Endothelial cell of umbilical vein (primary cell): ENCODE data around the gene PGAP6. TPM values are rescaled to one million over a fixed set of nuclear protein-coding genes. Genes with fewer than 3 reads are reported as not detected.
"Not testable (repeated sequence)": the region's sequence is repeated elsewhere in the genome, so short reads cannot be mapped to it uniquely, and the experiment has no call there.

Experiments
- BruUV-seq: library from RNA; stranded (reverse); fragments of 400-500 nt; replicated peaks from 2 replicates; lab custom pipeline; 2021; lab: Mats Ljungman, UMichigan
- CTCF ChIA-PET: fragments of 300-600, 350-600 bp; sonication (Branson Sonifier 250); formaldehyde crosslinking; loops from one replicate; lab custom pipeline; 2021; ENCODE audit warnings: antibody characterized with exemption, inconsistent platforms; lab: Charles Lee
- POLR2A ChIA-PET: fragments of 300-600, 350-600 bp; sonication (Branson Sonifier 250); formaldehyde crosslinking; loops from one replicate; lab custom pipeline; 2021; ENCODE audit warnings: antibody characterized with exemption, inconsistent platforms; lab: Charles Lee
- DNase-seq: peaks from one replicate; pipeline ENCODE4 v3.0.0-alpha.2; 2011; ENCODE audit warnings: low read depth, low spot score
- FAIRE-seq: peaks from 2 replicates; lab custom pipeline; 2011; peaks lifted over from hg19 to GRCh38; lab: Jason Lieb, UNC
- H2AFZ ChIP-seq: 2 replicates; pipeline ENCODE4 v1.6.0; 2012; ENCODE audit warnings: low read depth, low read length, control low read depth, inconsistent platforms
- H3K27ac ChIP-seq: 2 replicates; pipeline ENCODE4 v1.5.1; 2011; ENCODE audit warnings: low read depth, mild to moderate bottlenecking, control low read depth, low read length, moderate library complexity; ENCODE audit not compliant: insufficient read depth
- H3K27me3 ChIP-seq, 2 experiments: 2 replicates each; pipeline versions ENCODE4 v1.6.0 to v1.6.1; 2011; ENCODE audit warnings: low read length in 2 of 2, mixed read lengths in 1 of 2; ENCODE audit not compliant: control insufficient read depth in 2 of 2, insufficient read depth in 2 of 2
- H3K36me3 ChIP-seq, 2 experiments: 2 replicates in 1 of 2; 3 replicates in 1 of 2; pipeline ENCODE4 v1.5.1; 2011; ENCODE audit warnings: low read length in 2 of 2, mild to moderate bottlenecking in 1 of 2, moderate library complexity in 1 of 2; ENCODE audit not compliant: control insufficient read depth in 2 of 2, insufficient read depth in 2 of 2; ENCODE audit errors: extremely low read depth in 1 of 2
- H3K4me1 ChIP-seq: 3 replicates; pipeline ENCODE4 v1.5.1; 2011; ENCODE audit warnings: mild to moderate bottlenecking, low read length; ENCODE audit not compliant: control insufficient read depth, insufficient read depth; ENCODE audit errors: extremely low read depth
- H3K4me2 ChIP-seq: 2 replicates; pipeline ENCODE4 v1.6.1; 2011; ENCODE audit warnings: low read length, control low read depth, mixed read lengths; ENCODE audit not compliant: insufficient read depth
- H3K4me3 ChIP-seq, 3 experiments: fragments of 200-600 bp in 1 of 3; sonication (generic), shearing (Covaris generic) in 1 of 3; replicated peaks in 1 of 3; 2 replicates each; pipeline ENCODE4 v1.5.1; 2011 to 2016; ENCODE audit warnings: control low read depth in 3 of 3, low read length in 3 of 3, mild to moderate bottlenecking in 2 of 3, inconsistent platforms in 1 of 3, low read depth in 1 of 3, moderate library complexity in 1 of 3; ENCODE audit not compliant: insufficient read depth in 1 of 3
- H3K79me2 ChIP-seq: 2 replicates; pipeline ENCODE4 v1.6.0; 2012; ENCODE audit warnings: low read length, inconsistent platforms; ENCODE audit not compliant: control insufficient read depth, insufficient read depth
- H3K9ac ChIP-seq: replicated peaks from 2 replicates; pipeline ENCODE3; 2011; ENCODE audit warnings: low read length, control low read depth; ENCODE audit not compliant: insufficient read depth; ENCODE audit errors: extremely low read depth
- H3K9me1 ChIP-seq: replicated peaks from 3 replicates; pipeline ENCODE4 v1.6.0; 2011; ENCODE audit warnings: mild to moderate bottlenecking, low read length; ENCODE audit not compliant: control insufficient read depth, insufficient read depth; ENCODE audit errors: extremely low read depth
- H3K9me3 ChIP-seq: replicated peaks from 2 replicates; pipeline ENCODE4 v1.5.1; 2012; ENCODE audit warnings: low read length, inconsistent platforms; ENCODE audit not compliant: control insufficient read depth, insufficient read depth
- H4K20me1 ChIP-seq: replicated peaks from 2 replicates; pipeline ENCODE3; 2011; ENCODE audit warnings: mild to moderate bottlenecking, low read length; ENCODE audit not compliant: control insufficient read depth, insufficient read depth; ENCODE audit errors: extremely low read depth
- CTCF ChIP-seq, 2 donors: IDR thresholded peaks; 1 replicate in 1 of 2; 2 replicates in 1 of 2; pipeline ENCODE4 v1.5.1; 2011; ENCODE audit warnings: low read length in 2 of 2, mild to moderate bottlenecking in 2 of 2, moderate library complexity in 2 of 2, control low read depth in 1 of 2, inconsistent platforms in 1 of 2, low read depth in 1 of 2; ENCODE audit not compliant: insufficient read depth in 1 of 2; ENCODE audit errors: extremely low read depth in 1 of 2
- EZH2 ChIP-seq: IDR thresholded peaks from 2 replicates; pipeline ENCODE4 v1.6.1; 2012; ENCODE audit warnings: borderline replicate concordance, low read depth, mild to moderate bottlenecking, moderate library complexity, low read length, inconsistent platforms; ENCODE audit not compliant: severe bottlenecking
- FOS ChIP-seq: IDR thresholded peaks from 2 replicates; pipeline ENCODE4 v1.6.1; 2011; ENCODE audit warnings: mild to moderate bottlenecking, low read length, moderate library complexity, borderline replicate concordance; ENCODE audit not compliant: insufficient read depth
- GATA2 ChIP-seq: IDR thresholded peaks from 2 replicates; pipeline ENCODE4 v1.7.0; 2011; ENCODE audit warnings: low read depth, mild to moderate bottlenecking, moderate library complexity, mixed read lengths, low read length; ENCODE audit not compliant: insufficient read length, insufficient read depth
- JUN ChIP-seq: IDR thresholded peaks from 2 replicates; pipeline ENCODE4 v1.6.1; 2011; ENCODE audit warnings: borderline replicate concordance, low read depth; ENCODE audit not compliant: insufficient read length, insufficient read depth
- MAX ChIP-seq: IDR thresholded peaks from 2 replicates; pipeline ENCODE4 v1.6.1; 2011; ENCODE audit not compliant: insufficient read depth, insufficient read length
- MYC ChIP-seq: IDR thresholded peaks from one replicate; pipeline ENCODE4 v1.6.1; 2011; ENCODE audit warnings: mild to moderate bottlenecking, low read depth, low read length
- POLR2A ChIP-seq: IDR thresholded peaks from 2 replicates; pipeline ENCODE4 v1.6.1; 2012; ENCODE audit warnings: low read depth, mild to moderate bottlenecking, control low read depth, low read length
- POLR2AphosphoS5 ChIP-seq: IDR thresholded peaks from 2 replicates; pipeline ENCODE4 v1.6.1; 2012; ENCODE audit warnings: low read depth, mild to moderate bottlenecking, control low read depth, low read length, moderate library complexity; ENCODE audit not compliant: insufficient read depth
- dilution Hi-C: fragments of 300-500 bp; cut with MboI; formaldehyde crosslinking; loops from one replicate; pipeline ENCODE4 v1.15.0; 2019; ENCODE audit warnings: low sequenced_read_pairs; ENCODE audit not compliant: extremely low pct_ligation_motif_present
- intact Hi-C: fragments of 100-400 bp; cut with micrococcal nuclease; formaldehyde crosslinking; loops from one replicate; pipeline ENCODE4 v1.10.0; 2022
- polyA plus RNA-seq, 4 experiments: library from polyadenylated mRNA; depleted of rRNA in 3 of 4; stranded (reverse) in 3 of 4; unstranded in 1 of 4; fragments of >200 nt; gene quantifications; 2 replicates each; pipeline versions ENCODE4 v1.2.1 to v1.2.3, GENCODE V29; 2011 to 2012; ENCODE audit warnings: missing spikeins in 1 of 4
- total RNA-seq: library from RNA; stranded (reverse); gene quantifications from 2 replicates; pipeline ENCODE4 v1.2.3, GENCODE V29; 2021

Gene PGAP6
- total and polyA plus RNA-seq, 2 donors (not counting 3 experiments of a cell fraction or from before 2014, with no cell fraction given): 89.8 to 365 TPM

GRCh38 chr16:331181-331814, 50.5 kb downstream of the PGAP6 start:
- dilution Hi-C loops, H4K20me1 ChIP-seq, H3K9me3 ChIP-seq, H3K4me2 ChIP-seq, H3K36me3 ChIP-seq, BruUV-seq, H3K27ac ChIP-seq, DNase-seq, H3K27me3 ChIP-seq, H2AFZ ChIP-seq, H3K4me3 ChIP-seq, POLR2A ChIA-PET, H3K9me1 ChIP-seq, H3K9ac ChIP-seq, intact Hi-C loops: not testable (repeated sequence)
- CTCF ChIA-PET: interaction anchor here (0.7 kb wide), 1 partner anchor 12 kb away, joined by 4 read pairs; no protein-coding TSS in a partner anchor
- Histone ChIP-seq H3K4me1 (peaks cover 12% of the 10 kb centered on the region), H3K79me2 (peaks cover 58% of the 10 kb centered on the region)
- peak; percentile 48 for FAIRE-seq

GRCh38 chr16:330741-331140, 51.0 kb downstream of the PGAP6 start:
- Histone ChIP-seq H3K4me3 (no peak overlapping the region), H3K4me1 (peaks cover 12% of the 10 kb centered on the region), H4K20me1 (no peaks in the 10 kb centered on the region), H3K27me3 (no peaks in the 10 kb centered on the region), H3K9me3 (no peaks in the 10 kb centered on the region), H2AFZ (no peak overlapping the region), H3K9me1 (no peaks in the 10 kb centered on the region), H3K27ac (no peak overlapping the region), H3K9ac (no peak overlapping the region), H3K4me2 (no peak overlapping the region), H3K36me3 (no peaks in the 10 kb centered on the region), H3K79me2 (peaks cover 56% of the 10 kb centered on the region)
- no peak for DNase-seq
- no peak for TF ChIP-seq CTCF (IDR thresholded peaks at IDR 0.05; ENCODE audit: extremely low read depth in 1 of 2, insufficient read depth in 1 of 2, low read depth in 1 of 2, low read length in 2 of 2)
- no peak for TF ChIP-seq EZH2
- TF ChIP-seq GATA2: no peak
- TF ChIP-seq FOS: no peak
- no peak for TF ChIP-seq POLR2AphosphoS5
- TF ChIP-seq MYC: no peak
- no peak for TF ChIP-seq MAX
- no peak for TF ChIP-seq JUN
- no peak for TF ChIP-seq POLR2A
- dilution Hi-C loops: no loop called here
- POLR2A ChIA-PET: no interaction called here
- no peak for FAIRE-seq
- BruUV-seq: no TSS peak
- CTCF ChIA-PET: interaction anchor here (0.7 kb wide), 1 partner anchor 12 kb away, joined by 4 read pairs; no protein-coding TSS in a partner anchor
- intact Hi-C loops: no loop called here
